GM23248 (cell line): ENCODE results near the gene FAM171A1.

Experiments
- EZH2 ChIP-seq: fragments of 200-600 bp; sonication (generic); IDR thresholded peaks from 2 replicates; pipeline ENCODE4 v1.6.1; 2018; ENCODE audit warnings: antibody characterized with exemption, mild to moderate bottlenecking; ENCODE audit not compliant: insufficient read depth, poor library complexity, severe bottlenecking
- EZH2phosphoT487 ChIP-seq: fragments of 200-600 bp; sonication (generic); IDR thresholded peaks from 2 replicates; pipeline ENCODE4 v1.6.1; 2018; ENCODE audit warnings: antibody characterized with exemption, moderate library complexity, mild to moderate bottlenecking, low read depth; ENCODE audit not compliant: insufficient read depth

GRCh38 chr10:15309221-15309620, 61.9 kb downstream of the FAM171A1 start:
- no peak for TF ChIP-seq EZH2phosphoT487
- TF ChIP-seq EZH2, result no peak
